ENCODE results near the gene CDK14.

CDK14 gene

DNA sequence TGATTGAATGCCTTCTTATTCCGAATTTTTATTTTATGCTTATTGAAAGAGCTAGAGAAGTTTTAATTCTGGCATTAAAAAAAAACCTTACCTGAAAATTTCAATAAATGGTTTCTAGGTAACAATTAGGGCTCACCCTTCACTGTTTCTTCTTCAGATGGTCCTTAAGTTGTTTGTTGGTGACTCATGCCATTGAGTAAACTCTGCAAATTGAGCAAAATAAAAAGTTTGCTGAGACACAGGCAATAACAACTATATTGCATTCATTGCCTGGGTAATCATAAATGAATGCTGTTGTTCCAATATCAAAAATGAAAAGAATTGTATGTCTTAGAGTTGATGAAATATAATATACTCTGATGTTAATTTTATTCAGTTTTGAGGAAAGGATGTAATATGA lies 300.3 kb downstream of the CDK14 start:
- Histone ChIP-seq H3K9me3 (ENCODE audit: insufficient read depth, low read depth, low read length) (no peaks in the 10 kb centered on the region), H3K9me2 (replicated peaks; ENCODE audit: low read depth, low read length) (no peaks in the 10 kb centered on the region), H3K9ac (ENCODE audit: low read depth, low read length, poor library complexity, severe bottlenecking) (no peak overlapping the region), H3K4me2 (ENCODE audit: low read depth, low read length, poor library complexity, severe bottlenecking) (no peak overlapping the region), H3F3A (ENCODE audit: low read depth) (no peaks in the 10 kb centered on the region), H3K27me3 (ENCODE audit: insufficient read depth, low read length, poor library complexity, severe bottlenecking) (no peaks in the 10 kb centered on the region), H4K20me1 (ENCODE audit: insufficient read depth, low read length, poor library complexity, severe bottlenecking) (no peaks in the 10 kb centered on the region), H2AFZ (ENCODE audit: low read length) (no peak overlapping the region), H3K4me3 (ENCODE audit: low read length, poor library complexity, severe bottlenecking) (no peak overlapping the region), H3K79me2 (ENCODE audit: insufficient read depth, low read length) (no peaks in the 10 kb centered on the region), H3K36me3 (ENCODE audit: insufficient read depth, low read length) (no peaks in the 10 kb centered on the region), H3K4me1 (ENCODE audit: insufficient read depth, low read length, poor library complexity, severe bottlenecking) (no peaks in the 10 kb centered on the region)
- TF ChIP-seq CTCF (conservative IDR thresholded peaks at IDR 0.05; ENCODE audit: low read length) = no peak
- TF ChIP-seq EZH2phosphoT487 (IDR thresholded peaks at IDR 0.05; ENCODE audit: borderline replicate concordance) = no peak

DNA sequence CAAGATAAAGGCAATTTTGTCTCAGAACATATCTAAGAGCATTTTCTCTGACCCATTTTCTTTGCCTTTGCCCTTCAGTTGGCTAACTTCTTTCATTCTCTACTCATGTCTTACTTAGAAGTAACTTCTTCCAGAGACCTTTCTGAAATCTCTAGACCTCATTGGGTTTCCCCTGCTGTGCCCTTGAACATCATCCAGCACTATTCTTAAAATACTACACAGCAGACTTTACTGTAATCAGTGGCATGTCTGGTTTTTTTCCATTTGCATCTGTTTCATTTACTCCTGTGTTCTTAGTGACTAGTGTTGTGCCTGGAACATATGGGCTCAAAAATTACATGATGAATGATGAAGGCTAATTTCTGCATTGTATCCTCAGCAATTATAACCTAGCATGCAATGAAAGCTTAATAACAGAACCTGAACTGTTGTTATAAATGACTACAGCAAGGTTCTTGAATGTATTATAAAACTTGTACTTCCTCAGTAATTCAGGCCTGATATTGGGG lies 301.9 kb downstream of the CDK14 start:
- no peaks in the 10 kb centered on the region for H3K36me3 ChIP-seq (ENCODE audit: insufficient read depth, low read length)
- H3K4me3 ChIP-seq (ENCODE audit: low read length, poor library complexity, severe bottlenecking) = no peak overlapping the region
- H4K20me1 ChIP-seq (ENCODE audit: insufficient read depth, low read length, poor library complexity, severe bottlenecking) = no peaks in the 10 kb centered on the region
- H3F3A ChIP-seq (ENCODE audit: low read depth) = no peaks in the 10 kb centered on the region
- no peaks in the 10 kb centered on the region for H3K9me3 ChIP-seq (ENCODE audit: insufficient read depth, low read depth, low read length)
- H3K27me3 ChIP-seq (ENCODE audit: insufficient read depth, low read length, poor library complexity, severe bottlenecking) = no peaks in the 10 kb centered on the region
- no peak overlapping the region for H3K9ac ChIP-seq (ENCODE audit: low read depth, low read length, poor library complexity, severe bottlenecking)
- no peak overlapping the region for H3K4me2 ChIP-seq (ENCODE audit: low read depth, low read length, poor library complexity, severe bottlenecking)
- no peaks in the 10 kb centered on the region for H3K79me2 ChIP-seq (ENCODE audit: insufficient read depth, low read length)
- H3K4me1 ChIP-seq (ENCODE audit: insufficient read depth, low read length, poor library complexity, severe bottlenecking) = no peaks in the 10 kb centered on the region
- TF ChIP-seq EZH2phosphoT487 (IDR thresholded peaks at IDR 0.05; ENCODE audit: borderline replicate concordance) = no peak
- TF ChIP-seq CTCF (conservative IDR thresholded peaks at IDR 0.05; ENCODE audit: low read length) = no peak
- no peaks in the 10 kb centered on the region for H3K9me2 ChIP-seq (replicated peaks; ENCODE audit: low read depth, low read length)
- H2AFZ ChIP-seq (ENCODE audit: low read length) = no peak overlapping the region

GRCh38 chr7:90900628-90901356 lies 304.7 kb downstream of the CDK14 start:
- TF ChIP-seq CTCF (conservative IDR thresholded peaks at IDR 0.05; ENCODE audit: low read length) (no peak), EZH2phosphoT487 (IDR thresholded peaks at IDR 0.05; ENCODE audit: borderline replicate concordance) (no peak)
- no peaks in the 10 kb centered on the region for H4K20me1 ChIP-seq (ENCODE audit: insufficient read depth, low read length, poor library complexity, severe bottlenecking)

More at GRCh38 chr7:90900628-90901356, 304.7 kb downstream of the CDK14 start:
- no peak overlapping the region for H3K4me2 ChIP-seq (ENCODE audit: low read depth, low read length, poor library complexity, severe bottlenecking)
- no peaks in the 10 kb centered on the region for H3K9me2 ChIP-seq (replicated peaks; ENCODE audit: low read depth, low read length)
- H3K4me1 ChIP-seq (ENCODE audit: insufficient read depth, low read length, poor library complexity, severe bottlenecking) = no peaks in the 10 kb centered on the region
- no peak overlapping the region for H3K9ac ChIP-seq (ENCODE audit: low read depth, low read length, poor library complexity, severe bottlenecking)
- no peak overlapping the region for H2AFZ ChIP-seq (ENCODE audit: low read length)
- no peaks in the 10 kb centered on the region for H3K79me2 ChIP-seq (ENCODE audit: insufficient read depth, low read length)
- no peaks in the 10 kb centered on the region for H3K36me3 ChIP-seq (ENCODE audit: insufficient read depth, low read length)
- no peaks in the 10 kb centered on the region for H3K27me3 ChIP-seq (ENCODE audit: insufficient read depth, low read length, poor library complexity, severe bottlenecking)
- H3F3A ChIP-seq (ENCODE audit: low read depth) = no peaks in the 10 kb centered on the region
- no peaks in the 10 kb centered on the region for H3K9me3 ChIP-seq (ENCODE audit: insufficient read depth, low read depth, low read length)
- no peak overlapping the region for H3K4me3 ChIP-seq (ENCODE audit: low read length, poor library complexity, severe bottlenecking)

Data from Loucy (cell line).